GM12874 (cell line): ENCODE results near the gene SLC9A9.
A peak's percentile ranks its signal among the peaks of the same experiment; 100 is the strongest.

Experiments
- CTCF ChIP-seq: IDR thresholded peaks from 2 replicates; pipeline ENCODE4 v1.5.1; 2011; ENCODE audit warnings: low read depth, mild to moderate bottlenecking, control low read depth, low read length, moderate library complexity; ENCODE audit not compliant: insufficient read depth

SLC9A9 gene

DNA sequence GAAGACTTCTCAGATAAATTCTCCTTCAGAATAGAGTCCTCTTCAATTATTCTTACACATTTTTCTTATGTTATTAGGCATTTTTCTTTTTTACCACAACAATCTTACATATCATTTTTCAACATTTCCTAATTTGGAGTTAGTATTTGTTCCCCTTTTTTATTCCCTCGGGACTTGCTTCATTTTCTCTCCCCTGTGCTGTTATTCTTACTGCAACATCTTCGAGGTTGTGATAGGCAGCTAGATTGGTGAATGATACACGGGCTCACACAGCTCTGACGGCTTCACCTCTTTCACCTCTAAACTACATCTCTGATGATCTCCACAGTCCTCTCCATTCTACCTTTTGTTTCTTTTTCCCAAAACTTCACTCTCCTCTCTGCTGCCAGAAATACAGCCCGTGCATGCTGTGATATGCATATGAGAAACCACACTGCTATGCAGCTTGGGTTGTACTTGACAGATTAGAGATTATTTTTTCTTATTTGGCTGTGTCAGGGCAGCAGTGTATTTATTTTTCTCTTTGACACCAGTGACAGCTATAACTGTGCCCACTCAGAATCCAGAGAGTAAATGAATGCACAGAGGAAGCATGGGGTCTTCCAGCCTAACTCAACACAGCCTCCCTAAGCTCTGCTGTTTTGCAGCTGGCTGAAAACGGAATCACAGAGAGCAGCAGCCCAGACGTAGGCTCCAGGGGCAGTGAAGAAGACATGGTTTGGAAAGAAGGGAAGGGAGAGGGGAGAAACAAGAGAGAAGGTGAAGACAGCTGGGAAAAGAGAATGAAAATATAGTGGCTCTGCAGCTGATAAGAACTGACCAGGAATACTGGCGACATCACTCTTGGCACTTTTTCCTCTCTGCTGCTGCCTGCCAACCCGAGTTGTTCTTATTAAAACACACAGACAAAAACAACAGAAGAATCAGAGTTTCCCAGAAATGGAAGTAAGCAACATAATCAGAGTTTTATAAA lies 61.8 kb downstream of the SLC9A9 start:
- no peak for TF ChIP-seq CTCF

DNA sequence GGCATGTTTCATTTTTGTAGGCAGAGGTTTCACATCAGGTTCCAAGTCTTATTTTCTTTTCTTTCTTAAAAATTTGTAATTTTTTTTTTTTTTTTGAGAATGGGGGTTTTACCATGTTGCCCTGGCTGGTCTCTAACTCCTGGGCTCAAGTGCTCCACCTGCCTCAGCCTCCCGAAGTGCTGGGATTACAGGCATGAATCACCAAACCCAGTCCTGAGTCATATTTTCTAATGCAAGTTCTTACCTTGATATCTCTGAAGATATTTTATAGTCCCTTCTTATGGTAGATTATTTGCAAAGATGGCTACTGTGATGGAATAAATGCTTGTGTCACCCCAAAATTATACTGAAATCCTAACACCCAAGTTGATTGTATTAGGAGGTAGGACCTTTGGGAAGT lies 63.8 kb downstream of the SLC9A9 start:
- TF ChIP-seq CTCF: no peak

DNA sequence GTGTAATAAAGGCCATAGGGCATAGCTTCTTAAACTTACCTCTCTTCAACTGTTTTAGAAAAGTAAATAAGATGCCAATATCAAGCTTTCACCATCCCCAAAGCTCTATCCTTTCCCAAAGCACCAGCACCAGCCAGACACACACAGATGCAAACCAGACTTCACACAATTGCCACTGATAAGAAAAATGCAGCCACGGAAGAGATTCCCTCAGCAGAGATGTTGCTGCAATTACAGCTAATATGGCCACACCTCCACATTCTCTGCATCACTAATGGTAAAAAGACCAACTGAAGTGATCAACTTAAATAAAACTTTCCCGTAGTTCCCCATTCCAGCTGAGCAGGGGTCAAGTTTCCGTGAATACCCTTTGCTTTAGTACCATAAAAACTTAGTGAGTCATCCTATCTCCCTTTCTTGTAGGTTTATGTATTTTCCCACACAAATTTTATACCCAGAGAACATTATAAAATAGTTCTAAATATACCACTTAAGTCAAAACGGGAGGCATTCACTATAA lies 64.4 kb downstream of the SLC9A9 start:
- TF ChIP-seq CTCF: no peak

- TF ChIP-seq CTCF: peak; percentile 37
These were observed 72.8 kb downstream of the SLC9A9 start for GRCh38 chr3:143775459-143775858.

DNA sequence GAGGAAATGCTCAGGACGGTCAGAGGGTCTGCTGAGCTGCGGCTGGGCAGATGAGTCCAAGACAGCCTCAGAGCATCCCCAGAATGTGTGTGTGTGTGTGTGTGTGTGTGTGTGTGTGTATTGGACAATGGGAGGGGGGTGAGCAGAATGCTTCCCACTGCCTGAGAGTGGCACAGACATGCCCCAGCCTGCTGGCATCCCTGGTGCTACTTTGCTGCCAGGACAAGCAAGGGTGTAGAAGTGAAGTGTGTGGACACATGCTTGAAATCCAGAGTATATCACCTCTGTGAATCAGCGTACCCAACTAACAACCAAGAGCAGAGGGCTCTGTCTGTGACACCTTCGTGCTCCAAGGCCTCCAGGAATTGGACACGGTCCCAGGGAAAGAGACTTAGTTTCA lies 76.3 kb downstream of the SLC9A9 start:
- TF ChIP-seq CTCF: no peak

DNA sequence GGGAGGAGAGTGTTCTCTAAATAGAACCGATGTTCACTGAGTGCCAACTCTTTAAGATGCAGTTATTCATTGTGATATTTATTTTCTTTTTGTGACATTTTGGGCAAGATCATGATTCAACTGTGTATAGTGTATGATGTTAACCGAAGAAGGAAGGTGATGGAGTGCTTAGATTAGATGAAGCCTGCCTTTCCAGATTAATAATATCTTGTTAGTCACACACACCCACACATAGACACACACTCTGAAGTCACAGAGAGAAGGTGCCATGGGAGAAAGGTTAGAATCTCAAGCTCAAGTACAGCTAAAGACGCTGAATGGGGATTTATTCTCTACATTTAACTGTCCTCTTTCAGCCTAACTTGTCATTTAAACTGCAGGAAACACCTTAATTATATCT lies 77.0 kb downstream of the SLC9A9 start:
- TF ChIP-seq CTCF: no peak

DNA sequence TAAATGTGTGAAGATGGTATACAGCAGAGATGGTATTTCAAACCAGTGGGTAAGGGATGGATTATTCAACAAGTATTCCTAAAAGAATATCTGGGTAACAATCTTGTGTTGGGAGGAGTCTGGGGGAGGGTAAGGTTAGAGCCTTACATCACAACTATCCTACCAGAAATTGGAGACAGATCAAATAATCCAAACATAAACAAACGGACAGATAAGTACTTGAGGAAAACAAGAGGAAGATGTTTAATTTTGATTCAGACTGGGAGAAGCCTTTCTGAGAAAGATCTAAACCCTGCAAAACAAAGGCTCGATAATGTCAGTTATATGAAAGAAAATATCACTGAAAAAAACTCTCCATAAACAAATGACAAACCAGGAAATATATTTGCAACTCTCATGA lies 77.9 kb downstream of the SLC9A9 start:
- TF ChIP-seq CTCF: no peak
